ENCODE measurements around the gene ARSB. TPM values are rescaled to one million over a fixed set of nuclear protein-coding genes. Genes with fewer than 3 reads are reported as not detected.

The ARSB gene
- polyA plus RNA-seq, 1 of the 3 experiments (the other 2 are of a cell fraction): 12.5 TPM

GRCh38 chr5:78886341-78887230 is 98.5 kb downstream of the ARSB start:
- Histone ChIP-seq H3K27me3 (ENCODE audit: insufficient read depth) (no peaks in the 10 kb centered on the region), H3K9me2 (no peaks in the 10 kb centered on the region), H4K20me1 (ENCODE audit: insufficient read depth) (no peaks in the 10 kb centered on the region), H3K79me2 (ENCODE audit: insufficient read depth) (no peaks in the 10 kb centered on the region), H2AFZ (ENCODE audit: low read depth) (no peak overlapping the region), H3K4me1 (ENCODE audit: control insufficient read depth in 1 of 2, insufficient read depth in 2 of 2, low read depth in 1 of 2, low read length in 1 of 2) (peaks cover 0 to 2% of the 10 kb centered on the region in 2 experiments; a peak in 2 of 4 replicates), H3K9me3 (no peaks in the 10 kb centered on the region), H3F3A (replicated peaks; ENCODE audit: insufficient read depth) (no peaks in the 10 kb centered on the region), H3K9ac (no peak overlapping the region), H3K27ac (ENCODE audit: low read depth in 2 of 2, low read length in 1 of 2) (no peak overlapping the region), H3K36me3 (replicated peaks in 1 of 2; ENCODE audit: control insufficient read depth in 1 of 2, insufficient read depth in 2 of 2, low read length in 1 of 2) (no peaks in the 10 kb centered on the region), H3K4me2 (no peak overlapping the region), H3K4me3 (ENCODE audit: low read depth in 2 of 2, low read length in 1 of 2) (no peak overlapping the region)
- 60% methylated on average over 2 of the region's 2 CpGs for WGBS (ENCODE audit: low lambda C conversion rate)
- ChIA-PET CTCF (interaction anchor here (0.5 to 3.5 kb wide), 16 partner anchors 9 to 567 kb away, joined by 3 to 12 read pairs (median 3); no protein-coding TSS in a partner anchor), POLR2A (no interaction called here)
- no peak for TF ChIP-seq NRF1 (IDR thresholded peaks at IDR 0.05; ENCODE audit: low read depth, low read length)
- TF ChIP-seq ZBTB33 (IDR thresholded peaks at IDR 0.05; ENCODE audit: borderline replicate concordance, low read depth): no peak
- TF ChIP-seq RAD21 (IDR thresholded peaks at IDR 0.05; ENCODE audit: low read length): peak; percentile 57
- TF ChIP-seq CTCF (IDR thresholded peaks at IDR 0.05): peak; percentile 81
- TF ChIP-seq GABPA (IDR thresholded peaks at IDR 0.05; ENCODE audit: low read depth): no peak
- no peak for TF ChIP-seq USF1 (IDR thresholded peaks at IDR 0.05; ENCODE audit: borderline replicate concordance, low read depth)
- TF ChIP-seq SMC3 (IDR thresholded peaks at IDR 0.05; ENCODE audit: low read depth, low read length): peak; percentile 39
- peak; percentile 22 for DNase-seq

GRCh38 chr5:78881884-78882283 is 103.2 kb downstream of the ARSB start:
- no peak overlapping the region for H3K4me2 ChIP-seq
- no peaks in the 10 kb centered on the region for H3K9me3 ChIP-seq
- no peak overlapping the region for H2AFZ ChIP-seq (ENCODE audit: low read depth)
- H3K9ac ChIP-seq: no peak overlapping the region
- no peaks in the 10 kb centered on the region for H4K20me1 ChIP-seq (ENCODE audit: insufficient read depth)
- H3K4me3 ChIP-seq (ENCODE audit: low read depth in 2 of 2, low read length in 1 of 2): no peak overlapping the region
- DNase-seq: no peak
- H3K36me3 ChIP-seq (replicated peaks in 1 of 2; ENCODE audit: control insufficient read depth in 1 of 2, insufficient read depth in 2 of 2, low read length in 1 of 2): no peaks in the 10 kb centered on the region
- H3K79me2 ChIP-seq (ENCODE audit: insufficient read depth): no peaks in the 10 kb centered on the region
- H3K27ac ChIP-seq (ENCODE audit: low read depth in 2 of 2, low read length in 1 of 2): no peak overlapping the region
- WGBS (ENCODE audit: low lambda C conversion rate): 98% methylated on average over 3 of the region's 3 CpGs
- no peaks in the 10 kb centered on the region for H3K27me3 ChIP-seq (ENCODE audit: insufficient read depth)
- POLR2A ChIA-PET: no interaction called here
- H3K9me2 ChIP-seq: no peaks in the 10 kb centered on the region
- peaks cover 3% of the 10 kb centered on the region for H3F3A ChIP-seq (replicated peaks; ENCODE audit: insufficient read depth)
- CTCF ChIA-PET: no interaction called here
- no peaks in the 10 kb centered on the region for H3K4me1 ChIP-seq (ENCODE audit: control insufficient read depth in 1 of 2, insufficient read depth in 2 of 2, low read depth in 1 of 2, low read length in 1 of 2)
- TF ChIP-seq PBX3 (IDR thresholded peaks at IDR 0.05) (no peak), RXRA (IDR thresholded peaks at IDR 0.05; ENCODE audit: borderline replicate concordance, low read depth) (no peak), EZH2phosphoT487 (IDR thresholded peaks at IDR 0.05; ENCODE audit: borderline replicate concordance, low read depth) (no peak), USF1 (IDR thresholded peaks at IDR 0.05; ENCODE audit: borderline replicate concordance, low read depth) (no peak), ELF1 (IDR thresholded peaks at IDR 0.05) (no peak), EP300 (IDR thresholded peaks at IDR 0.05; ENCODE audit: borderline replicate concordance in 1 of 2, low read depth in 1 of 2, low read length in 1 of 2) (no peak), ZBTB33 (IDR thresholded peaks at IDR 0.05; ENCODE audit: borderline replicate concordance, low read depth) (no peak), CTCF (IDR thresholded peaks at IDR 0.05) (no peak), MXI1 (IDR thresholded peaks at IDR 0.05; ENCODE audit: low read depth, low read length) (no peak)

Data from SK-N-SH (cell line).